WTC11 (cell line): ENCODE measurements around the gene SMARCE1. TPM values are rescaled to one million over a fixed set of nuclear protein-coding genes. Genes with fewer than 3 reads are reported as not detected.

Experiments used
- ATAC-seq: fragments of 200-7000 bp; cut with Tn5 transposase; 2 replicates; pipeline ENCODE4 v1.10.0; 2021; ENCODE audit warnings: mild to moderate bottlenecking, moderate library complexity
- CTCF ChIA-PET: fragments of 300-600 bp; sonication (Branson Sonifier 250); formaldehyde crosslinking; loops from one replicate; lab custom pipeline; 2021; ENCODE audit warnings: antibody characterized with exemption; lab: Charles Lee
- POLR2A ChIA-PET: fragments of 350-600 bp; sonication (Branson Sonifier 250); formaldehyde crosslinking; loops from one replicate; lab custom pipeline; 2021; ENCODE audit warnings: antibody characterized with exemption; lab: Charles Lee
- DNase-seq: peaks from one replicate; pipeline ENCODE4 v3.0.0; 2021; ENCODE audit warnings: low spot score
- H3K27ac Mint-ChIP-seq: 2 replicates; pipeline ENCODE4 v1.8.0; 2021; ENCODE audit warnings: mixed read lengths
- H3K27me3 Mint-ChIP-seq: 2 replicates; pipeline ENCODE4 v1.8.0; 2021; ENCODE audit warnings: low read depth, mild to moderate bottlenecking, moderate library complexity, mixed read lengths
- H3K36me3 Mint-ChIP-seq: 2 replicates; pipeline ENCODE4 v1.8.0; 2021; ENCODE audit warnings: mixed read lengths
- H3K4me1 Mint-ChIP-seq: 2 replicates; pipeline ENCODE4 v1.8.0; 2022; ENCODE audit warnings: mixed read lengths
- H3K4me3 Mint-ChIP-seq: 2 replicates; pipeline ENCODE4 v1.8.0; 2021; ENCODE audit warnings: mild to moderate bottlenecking, moderate library complexity, mixed read lengths
- H3K9me3 Mint-ChIP-seq: 2 replicates; pipeline ENCODE4 v1.8.0; 2021; ENCODE audit warnings: mixed read lengths
- ATF1 ChIP-seq: sonication (generic); formaldehyde crosslinking; IDR thresholded peaks from 2 replicates; pipeline ENCODE4 v1.8.1; 2023; ENCODE audit warnings: mild to moderate bottlenecking, moderate library complexity, missing genetic modification reagents
- E2F1 ChIP-seq: sonication (generic); formaldehyde crosslinking; IDR thresholded peaks from 2 replicates; pipeline ENCODE4 v1.8.0; 2022; ENCODE audit warnings: mild to moderate bottlenecking, missing genetic modification reagents
- GRHL2 ChIP-seq: fragments of 250-450 bp; sonication (Bioruptor Pico); IDR thresholded peaks from 2 replicates; pipeline ENCODE4 v1.8.0; 2022; ENCODE audit warnings: mild to moderate bottlenecking, moderate library complexity; ENCODE audit not compliant: insufficient replicate concordance, severe bottlenecking
- NFE2L1 ChIP-seq: sonication (generic); formaldehyde crosslinking; IDR thresholded peaks from 2 replicates; pipeline ENCODE4 v1.8.1; 2023; ENCODE audit warnings: missing genetic modification reagents
- NFYB ChIP-seq: sonication (generic); formaldehyde crosslinking; conservative IDR thresholded peaks from 2 replicates; pipeline ENCODE4 v1.8.0; 2022; ENCODE audit warnings: low read depth, missing genetic modification reagents
- NR3C1 ChIP-seq: sonication (generic); formaldehyde crosslinking; conservative IDR thresholded peaks from 2 replicates; pipeline ENCODE4 v1.8.1; 2023; ENCODE audit warnings: low read depth, mild to moderate bottlenecking, missing genetic modification reagents
- PREB ChIP-seq: sonication (generic); formaldehyde crosslinking; IDR thresholded peaks from 2 replicates; pipeline ENCODE4 v1.8.1; 2022; ENCODE audit warnings: mild to moderate bottlenecking, missing genetic modification reagents, moderate library complexity, borderline replicate concordance
- STAT6 ChIP-seq: sonication (generic); formaldehyde crosslinking; conservative IDR thresholded peaks from 2 replicates; pipeline ENCODE4 v1.8.1; 2023; ENCODE audit warnings: mild to moderate bottlenecking, low read depth, missing genetic modification reagents, moderate library complexity
- TP53 ChIP-seq: sonication (generic); formaldehyde crosslinking; IDR thresholded peaks from 2 replicates; pipeline ENCODE4 v1.8.1; 2023; ENCODE audit warnings: mild to moderate bottlenecking, missing genetic modification reagents
- ZNF138 ChIP-seq: sonication (generic); formaldehyde crosslinking; conservative IDR thresholded peaks from 2 replicates; pipeline ENCODE4 v1.8.1; 2022; ENCODE audit warnings: mild to moderate bottlenecking, moderate library complexity, missing genetic modification reagents
- ZNF232 ChIP-seq: sonication (generic); formaldehyde crosslinking; IDR thresholded peaks from 2 replicates; pipeline ENCODE4 v1.8.0; 2022; ENCODE audit warnings: mild to moderate bottlenecking, missing genetic modification reagents
- ZNF512 ChIP-seq: sonication (generic); formaldehyde crosslinking; IDR thresholded peaks from 2 replicates; pipeline ENCODE4 v1.8.1; 2022; ENCODE audit warnings: missing genetic modification reagents, borderline replicate concordance
- total RNA-seq: library from RNA; stranded (reverse); gene quantifications from 3 replicates; pipeline ENCODE4 v1.2.3, GENCODE V29; 2021
- TF ChIP-seq, protein P1 (sequence below): sonication (generic); formaldehyde crosslinking; IDR thresholded peaks from 2 replicates; pipeline ENCODE4 v1.8.0; 2023; ENCODE audit warnings: missing genetic modification reagents, mild to moderate bottlenecking, borderline replicate concordance
- TF ChIP-seq, protein P2 (sequence below): sonication (generic); formaldehyde crosslinking; IDR thresholded peaks from 2 replicates; pipeline ENCODE4 v1.8.0; 2022; ENCODE audit warnings: mild to moderate bottlenecking, missing genetic modification reagents

The SMARCE1 gene
- total RNA-seq, 1 experiment from 2014 or later, result 109 TPM

GRCh38 chr17:40658396-40658795, 10.8 kb upstream of the SMARCE1 start (continued):
- TF ChIP-seq, protein P1, sequence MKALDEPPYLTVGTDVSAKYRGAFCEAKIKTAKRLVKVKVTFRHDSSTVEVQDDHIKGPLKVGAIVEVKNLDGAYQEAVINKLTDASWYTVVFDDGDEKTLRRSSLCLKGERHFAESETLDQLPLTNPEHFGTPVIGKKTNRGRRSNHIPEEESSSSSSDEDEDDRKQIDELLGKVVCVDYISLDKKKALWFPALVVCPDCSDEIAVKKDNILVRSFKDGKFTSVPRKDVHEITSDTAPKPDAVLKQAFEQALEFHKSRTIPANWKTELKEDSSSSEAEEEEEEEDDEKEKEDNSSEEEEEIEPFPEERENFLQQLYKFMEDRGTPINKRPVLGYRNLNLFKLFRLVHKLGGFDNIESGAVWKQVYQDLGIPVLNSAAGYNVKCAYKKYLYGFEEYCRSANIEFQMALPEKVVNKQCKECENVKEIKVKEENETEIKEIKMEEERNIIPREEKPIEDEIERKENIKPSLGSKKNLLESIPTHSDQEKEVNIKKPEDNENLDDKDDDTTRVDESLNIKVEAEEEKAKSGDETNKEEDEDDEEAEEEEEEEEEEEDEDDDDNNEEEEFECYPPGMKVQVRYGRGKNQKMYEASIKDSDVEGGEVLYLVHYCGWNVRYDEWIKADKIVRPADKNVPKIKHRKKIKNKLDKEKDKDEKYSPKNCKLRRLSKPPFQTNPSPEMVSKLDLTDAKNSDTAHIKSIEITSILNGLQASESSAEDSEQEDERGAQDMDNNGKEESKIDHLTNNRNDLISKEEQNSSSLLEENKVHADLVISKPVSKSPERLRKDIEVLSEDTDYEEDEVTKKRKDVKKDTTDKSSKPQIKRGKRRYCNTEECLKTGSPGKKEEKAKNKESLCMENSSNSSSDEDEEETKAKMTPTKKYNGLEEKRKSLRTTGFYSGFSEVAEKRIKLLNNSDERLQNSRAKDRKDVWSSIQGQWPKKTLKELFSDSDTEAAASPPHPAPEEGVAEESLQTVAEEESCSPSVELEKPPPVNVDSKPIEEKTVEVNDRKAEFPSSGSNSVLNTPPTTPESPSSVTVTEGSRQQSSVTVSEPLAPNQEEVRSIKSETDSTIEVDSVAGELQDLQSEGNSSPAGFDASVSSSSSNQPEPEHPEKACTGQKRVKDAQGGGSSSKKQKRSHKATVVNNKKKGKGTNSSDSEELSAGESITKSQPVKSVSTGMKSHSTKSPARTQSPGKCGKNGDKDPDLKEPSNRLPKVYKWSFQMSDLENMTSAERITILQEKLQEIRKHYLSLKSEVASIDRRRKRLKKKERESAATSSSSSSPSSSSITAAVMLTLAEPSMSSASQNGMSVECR (CRISPR knock-in tag), result no peak
- TF ChIP-seq ZNF232 (no peak), GRHL2 (CRISPR knock-in tag) (no peak), STAT6 (CRISPR knock-in tag) (no peak), ZNF512 (CRISPR knock-in tag) (no peak), PREB (CRISPR knock-in tag) (no peak), NFYB (CRISPR knock-in tag) (no peak), NFE2L1 (CRISPR knock-in tag) (no peak)

DNA sequence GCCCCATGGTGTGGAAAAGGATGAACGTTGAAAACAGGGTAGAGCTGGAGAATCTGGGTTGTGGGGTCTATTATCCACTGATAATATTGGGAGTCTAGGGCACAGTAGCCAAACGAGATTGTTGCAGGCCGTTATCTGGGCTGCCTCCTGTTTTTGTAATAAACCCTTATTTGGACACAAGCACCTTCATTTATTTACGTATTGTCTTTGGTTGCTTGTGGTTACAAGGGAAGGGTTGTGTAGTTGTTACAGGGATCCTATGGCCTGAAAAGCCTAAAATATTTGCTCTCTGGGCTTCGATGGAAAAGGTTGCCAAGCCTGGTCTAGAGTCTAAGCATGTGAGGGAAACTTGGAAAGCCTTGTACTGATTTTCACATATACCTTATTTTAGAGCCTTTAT, 4.3 kb upstream of the SMARCE1 start:
- Mint-ChIP-seq H3K4me3 (no peak overlapping the region), H3K4me1 (peaks cover 7% of the 10 kb centered on the region), H3K27ac (no peak overlapping the region), H3K36me3 (no peaks in the 10 kb centered on the region), H3K9me3 (no peaks in the 10 kb centered on the region), H3K27me3 (peaks cover 6% of the 10 kb centered on the region; the same call in 1 of the 2 replicates)
- no peak for ATAC-seq
- TF ChIP-seq NR3C1, result no peak
- no peak for TF ChIP-seq E2F1 (CRISPR knock-in tag)
- TF ChIP-seq NFYB (CRISPR knock-in tag), result no peak
- TF ChIP-seq TP53 (CRISPR knock-in tag), result no peak
- TF ChIP-seq ZNF138 (CRISPR knock-in tag), result no peak
- TF ChIP-seq, protein P2, sequence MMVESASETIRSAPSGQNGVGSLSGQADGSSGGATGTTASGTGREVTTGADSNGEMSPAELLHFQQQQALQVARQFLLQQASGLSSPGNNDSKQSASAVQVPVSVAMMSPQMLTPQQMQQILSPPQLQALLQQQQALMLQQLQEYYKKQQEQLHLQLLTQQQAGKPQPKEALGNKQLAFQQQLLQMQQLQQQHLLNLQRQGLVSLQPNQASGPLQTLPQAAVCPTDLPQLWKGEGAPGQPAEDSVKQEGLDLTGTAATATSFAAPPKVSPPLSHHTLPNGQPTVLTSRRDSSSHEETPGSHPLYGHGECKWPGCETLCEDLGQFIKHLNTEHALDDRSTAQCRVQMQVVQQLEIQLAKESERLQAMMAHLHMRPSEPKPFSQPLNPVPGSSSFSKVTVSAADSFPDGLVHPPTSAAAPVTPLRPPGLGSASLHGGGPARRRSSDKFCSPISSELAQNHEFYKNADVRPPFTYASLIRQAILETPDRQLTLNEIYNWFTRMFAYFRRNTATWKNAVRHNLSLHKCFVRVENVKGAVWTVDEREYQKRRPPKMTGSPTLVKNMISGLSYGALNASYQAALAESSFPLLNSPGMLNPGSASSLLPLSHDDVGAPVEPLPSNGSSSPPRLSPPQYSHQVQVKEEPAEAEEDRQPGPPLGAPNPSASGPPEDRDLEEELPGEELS (CRISPR knock-in tag), result no peak
- no peak for TF ChIP-seq ATF1 (CRISPR knock-in tag)
- ChIA-PET CTCF (interaction anchor here (0.7 to 1.4 kb wide), 2 partner anchors 32 to 997 kb away, joined by 3 to 5 read pairs; no protein-coding TSS in a partner anchor), POLR2A (no interaction called here)
- DNase-seq, result no peak
